KG1 (cell line): ENCODE measurements around the gene TSC1.
A peak's percentile ranks its signal among the peaks of the same experiment; 100 is the strongest.
"Not testable (repeated sequence)": the region's sequence is repeated elsewhere in the genome, so short reads cannot be mapped to it uniquely, and the experiment has no call there.

Experiments
- DNase-seq: peaks from one replicate; lab custom pipeline; 2025; lab: John Stamatoyannopoulos, UW

The TSC1 gene

DNA sequence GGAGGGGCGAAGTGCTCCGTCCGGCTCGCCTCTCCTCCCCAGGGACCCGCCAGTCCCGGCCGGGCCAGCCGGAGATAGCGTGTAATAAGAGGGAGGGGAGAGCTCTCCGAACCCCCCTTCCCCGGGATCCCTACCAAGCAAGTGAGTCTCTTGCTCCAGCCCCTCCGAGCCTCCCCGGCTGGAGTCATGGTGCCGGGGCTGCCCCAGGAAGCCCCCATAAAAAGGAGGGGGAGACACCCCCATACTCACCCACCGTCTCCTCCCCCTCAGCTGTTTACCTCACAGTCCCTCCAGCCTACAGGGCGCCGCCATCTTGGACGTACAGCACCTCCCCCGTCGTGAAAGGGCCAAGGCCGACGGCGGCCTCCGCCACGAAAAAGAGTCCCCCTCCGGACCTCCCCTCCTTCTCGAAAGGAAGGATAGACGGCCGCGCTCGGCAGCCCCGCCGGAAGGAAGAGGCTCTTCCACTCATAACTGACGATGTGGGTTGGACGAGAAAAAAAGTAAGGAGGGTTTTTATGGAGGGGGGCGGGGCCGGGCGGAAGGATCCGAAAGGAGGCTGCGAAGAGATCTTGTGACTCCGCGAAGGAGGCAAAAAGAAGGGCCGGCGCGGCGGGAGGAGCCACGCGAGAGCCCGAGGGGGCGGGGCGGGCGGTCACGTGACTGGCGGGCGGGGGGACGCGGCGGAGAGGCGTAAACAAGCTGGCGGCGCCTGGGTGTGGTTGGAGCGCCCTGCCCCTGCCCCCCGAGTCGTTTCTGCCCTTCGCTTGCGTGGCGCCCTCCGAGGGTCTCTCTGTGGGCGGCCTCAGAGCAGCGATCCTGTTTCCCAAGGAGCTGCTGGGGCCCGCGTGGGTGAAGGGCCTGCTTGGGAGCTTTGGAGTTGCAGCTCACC is at the start of gene TSC1:
Gene TSC1 (minus strand): TSS at position 323 of the 892 bp plus-strand sequence. CDS start 15,744 bp downstream, outside the sequence.
- peak; percentile 93 for DNase-seq

DNA sequence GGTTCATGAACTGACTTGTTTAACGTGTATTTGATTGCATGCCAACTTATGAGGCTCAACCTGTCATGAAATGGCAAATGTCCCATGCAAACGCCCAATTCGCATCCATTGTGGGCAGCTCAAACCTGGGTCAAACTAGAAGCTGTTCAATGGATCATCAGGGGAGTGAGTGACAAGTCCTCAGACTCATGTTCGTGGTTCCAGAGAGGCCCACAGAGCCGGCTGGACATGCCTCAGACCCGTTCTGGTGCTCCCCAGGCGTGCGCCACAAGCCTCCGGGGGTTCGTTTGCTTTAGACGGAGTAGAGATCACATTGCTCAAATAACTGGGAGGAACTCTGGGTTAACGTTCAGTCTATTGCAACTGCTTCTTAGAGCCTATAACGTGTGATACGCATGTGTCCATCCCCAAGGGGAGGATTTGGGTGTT is 49.1 kb upstream of the TSC1 start:
- no peak for DNase-seq

DNA sequence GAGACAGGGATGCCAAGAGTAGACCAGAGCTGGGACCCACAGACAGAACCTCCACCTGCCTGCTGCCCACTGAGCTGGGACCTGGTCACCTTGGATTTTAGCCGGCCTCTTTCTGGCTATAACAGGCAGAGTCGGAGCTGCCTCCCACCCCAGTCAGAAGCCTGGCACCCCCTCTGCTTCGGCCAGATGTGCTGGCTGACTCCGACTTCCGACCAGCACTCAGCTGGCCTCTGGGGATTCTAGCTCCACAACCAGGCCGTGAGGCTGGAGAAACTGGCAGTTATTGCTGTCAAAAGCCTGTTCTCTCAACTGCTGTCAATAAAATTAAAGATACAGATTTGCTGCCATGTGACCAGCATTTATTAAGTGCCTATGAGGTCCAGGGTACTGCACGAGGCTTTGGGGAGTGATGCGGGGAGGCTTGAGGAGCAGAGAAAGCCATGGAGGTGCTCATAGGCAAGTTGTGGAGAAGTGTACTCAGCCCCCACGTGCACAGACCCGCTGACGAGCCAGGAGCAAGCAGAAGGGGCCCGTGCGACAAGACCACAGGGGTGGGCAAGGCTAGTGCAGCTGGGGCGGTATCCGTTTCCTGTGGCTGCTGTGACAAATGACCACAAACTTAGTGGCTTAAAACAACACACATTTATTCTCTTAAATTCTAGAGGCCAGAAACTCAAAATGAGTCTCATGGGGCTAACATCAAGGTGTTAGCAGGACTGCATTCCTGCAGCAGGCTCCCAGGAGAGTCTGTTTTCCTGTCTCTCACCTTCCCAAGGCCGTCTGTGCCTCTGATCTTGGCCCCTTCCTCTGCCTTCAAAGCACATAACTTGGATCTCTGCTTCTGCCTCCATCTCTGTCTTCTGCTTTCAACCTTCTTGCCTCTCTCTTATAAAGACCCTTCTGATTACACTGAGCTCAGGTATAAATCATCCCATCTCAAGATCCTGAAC is 47.2 kb upstream of the TSC1 start:
- no peak for DNase-seq

DNA sequence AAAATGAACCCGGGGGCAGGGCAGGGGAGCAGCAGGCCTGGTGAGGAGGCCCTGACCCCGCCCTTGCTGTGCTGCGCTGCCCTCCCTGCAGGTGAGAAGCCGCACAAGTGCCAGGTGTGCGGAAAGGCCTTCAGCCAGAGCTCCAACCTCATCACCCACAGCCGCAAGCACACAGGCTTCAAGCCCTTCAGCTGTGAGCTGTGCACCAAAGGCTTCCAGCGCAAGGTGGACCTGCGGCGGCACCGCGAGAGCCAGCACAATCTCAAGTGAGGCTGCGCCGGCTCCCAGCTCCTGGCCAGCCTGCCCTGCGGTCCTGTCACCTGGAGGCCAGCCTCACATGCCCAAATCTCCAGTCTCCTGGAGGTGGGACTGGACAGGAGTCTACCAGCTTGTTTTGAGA is 46.4 kb upstream of the TSC1 start:
- no peak for DNase-seq

DNA sequence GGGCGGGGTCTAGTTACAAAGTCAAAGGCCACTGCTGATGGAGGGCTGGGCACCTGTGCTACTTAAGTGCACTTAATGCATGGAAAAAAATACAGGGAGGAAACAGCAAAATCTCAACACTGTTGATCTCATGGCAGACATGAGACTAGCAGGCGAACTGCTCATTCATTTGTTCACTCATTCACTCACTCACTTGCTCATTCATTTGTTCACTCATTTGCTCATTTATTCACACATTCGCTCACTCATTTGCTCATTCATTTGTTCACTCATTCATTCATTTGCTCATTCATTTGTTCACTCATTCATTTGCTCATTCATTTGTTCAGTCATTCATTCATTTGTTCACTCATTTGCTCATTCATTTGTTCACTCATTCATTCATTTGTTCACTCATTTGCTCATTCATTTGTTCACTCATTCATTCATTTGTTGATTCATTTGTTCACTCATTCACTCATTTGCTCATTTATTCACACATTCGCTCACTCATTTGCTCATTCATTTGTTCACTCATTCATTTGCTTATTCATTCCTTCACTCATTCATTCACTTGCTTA is 45.7 kb upstream of the TSC1 start:
- DNase-seq, result not testable (repeated sequence)

DNA sequence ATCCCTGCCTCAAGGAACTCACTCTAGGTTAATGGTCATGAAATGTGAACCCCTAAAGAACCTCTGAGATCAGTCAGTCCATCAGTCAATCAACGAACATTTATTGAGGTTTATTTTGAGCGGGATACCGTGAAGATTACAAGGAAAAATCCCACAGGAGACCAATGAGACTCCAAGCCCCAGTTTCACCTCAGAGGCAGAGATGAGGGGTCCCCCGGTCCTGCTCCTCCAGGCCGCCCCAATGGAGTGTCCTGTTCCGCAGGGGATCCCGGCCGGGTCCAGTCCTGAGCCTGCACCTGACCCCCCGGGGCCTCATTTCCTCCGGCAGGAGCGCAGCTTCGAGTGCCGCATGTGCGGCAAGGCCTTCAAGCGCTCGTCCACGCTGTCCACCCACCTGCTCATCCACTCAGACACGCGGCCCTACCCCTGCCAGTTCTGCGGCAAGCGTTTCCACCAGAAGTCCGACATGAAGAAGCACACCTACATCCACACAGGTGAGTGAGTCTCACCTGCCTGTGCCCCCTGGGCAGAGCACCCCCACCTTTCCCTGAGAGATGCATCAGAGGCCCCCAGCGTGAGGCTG is 45.1 kb upstream of the TSC1 start:
- DNase-seq, result no peak

DNA sequence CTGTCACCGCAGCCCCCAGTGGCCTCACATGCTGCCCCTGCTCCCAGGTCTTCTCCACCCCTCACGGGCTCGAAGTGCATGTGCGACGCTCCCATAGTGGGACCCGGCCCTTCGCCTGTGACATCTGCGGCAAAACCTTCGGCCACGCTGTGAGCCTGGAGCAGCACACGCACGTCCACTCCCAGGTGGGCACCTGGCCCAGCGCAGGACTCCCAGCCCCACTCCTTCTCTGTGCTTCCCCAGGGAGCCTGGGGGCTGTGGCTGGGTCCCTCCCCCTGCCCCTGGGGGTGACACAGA is 44.5 kb upstream of the TSC1 start:
- DNase-seq, result no peak

DNA sequence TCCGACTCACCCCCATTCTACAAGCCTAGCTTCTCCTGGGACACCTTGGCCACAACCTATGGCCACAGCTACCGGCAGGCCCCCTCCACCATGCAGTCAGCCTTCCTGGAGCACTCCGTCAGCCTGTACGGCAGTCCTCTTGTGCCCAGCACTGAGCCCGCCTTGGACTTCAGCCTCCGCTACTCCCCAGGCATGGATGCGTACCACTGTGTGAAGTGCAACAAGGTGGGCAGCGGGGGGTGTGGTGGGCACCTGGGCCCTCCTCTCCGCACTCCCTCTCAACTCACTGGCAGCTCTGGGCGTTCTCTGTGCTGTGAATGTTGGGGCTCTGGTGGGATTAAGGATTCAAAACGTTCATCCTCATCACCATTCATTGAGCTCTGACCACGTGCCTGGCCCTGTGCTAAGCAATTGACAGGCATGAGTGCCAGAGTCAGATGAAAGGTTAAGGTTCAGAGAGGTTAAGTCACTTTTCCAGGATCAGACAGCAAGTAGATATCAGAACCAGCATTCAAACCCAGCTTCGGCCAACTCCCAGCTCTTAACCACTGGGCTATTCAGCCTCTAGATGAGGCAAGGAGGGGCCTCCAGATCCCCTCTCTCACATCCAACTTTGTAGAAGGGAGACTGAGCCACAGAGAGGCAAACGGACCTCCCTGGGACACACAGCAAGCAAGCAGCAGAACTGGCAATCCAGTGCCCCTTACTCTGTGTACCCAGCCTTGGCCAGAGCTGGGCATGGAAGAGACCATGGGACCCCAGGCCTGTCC is 44.0 kb upstream of the TSC1 start:
- no peak for DNase-seq

DNA sequence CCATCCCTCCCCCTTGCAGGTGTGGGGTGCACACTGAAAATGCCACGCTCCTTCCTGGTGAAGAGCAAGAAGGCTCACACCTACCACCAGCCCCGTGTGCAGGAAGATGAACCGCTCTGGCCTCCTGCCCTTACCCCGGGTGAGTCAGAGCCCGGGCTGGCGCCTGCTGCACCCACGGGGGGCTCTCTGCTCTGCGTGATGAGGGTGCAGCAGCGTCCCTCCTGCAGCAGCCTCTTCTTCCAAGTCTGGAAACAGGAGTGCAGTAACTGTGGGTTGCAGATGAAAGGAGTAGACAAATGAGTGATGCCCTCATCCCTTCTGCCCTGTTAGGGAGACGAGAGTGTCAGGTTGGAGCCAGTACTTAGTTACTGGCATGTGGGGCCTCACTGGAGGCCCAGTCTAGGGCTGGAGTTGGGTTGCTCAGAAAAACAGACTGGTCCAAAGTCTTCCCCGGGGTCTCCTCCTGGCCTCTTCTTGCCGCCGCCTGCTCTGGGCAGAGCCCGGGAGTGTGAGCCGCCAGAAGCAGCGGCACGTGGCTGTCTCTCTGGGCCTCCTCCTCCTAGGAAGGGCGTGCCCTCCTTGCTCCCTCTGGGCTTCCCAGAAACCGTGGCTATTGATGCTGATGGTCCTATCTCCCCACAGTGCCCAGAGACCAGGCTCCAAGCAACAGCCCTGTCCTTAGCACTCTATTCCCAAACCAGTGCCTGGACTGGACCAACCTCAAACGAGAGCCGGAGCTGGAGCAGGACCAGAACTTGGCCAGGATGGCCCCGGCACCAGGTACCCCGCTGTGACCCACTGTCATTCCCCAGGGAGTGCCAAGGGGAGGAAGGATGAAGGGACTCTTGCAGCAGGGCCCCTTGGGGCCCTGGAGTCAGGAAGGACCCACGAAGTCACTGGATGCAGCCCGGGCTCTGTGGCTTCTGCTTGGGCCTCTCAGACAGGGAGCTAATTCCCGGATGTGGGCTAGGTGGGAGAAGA is 42.5 kb upstream of the TSC1 start:
- no peak for DNase-seq

DNA sequence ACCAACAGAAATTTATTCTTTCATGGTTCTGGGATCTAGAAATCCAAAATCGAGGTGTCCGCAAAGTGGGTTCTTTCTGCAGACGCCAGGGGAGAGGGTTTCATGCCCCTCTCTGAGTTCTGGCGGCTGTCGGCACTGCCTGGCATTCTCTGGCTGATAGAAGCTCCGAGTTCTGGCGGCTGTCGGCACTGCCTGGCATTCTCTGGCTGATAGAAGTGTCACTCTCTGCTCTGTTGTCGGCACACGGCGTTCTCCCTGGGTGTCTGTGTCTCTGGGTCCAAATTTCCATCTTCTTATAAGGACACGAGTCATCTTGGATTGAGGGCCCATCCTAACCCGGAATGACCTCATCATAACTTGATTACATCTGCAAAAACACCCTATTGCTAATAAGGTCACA is 41.7 kb upstream of the TSC1 start:
- DNase-seq, result no peak

DNA sequence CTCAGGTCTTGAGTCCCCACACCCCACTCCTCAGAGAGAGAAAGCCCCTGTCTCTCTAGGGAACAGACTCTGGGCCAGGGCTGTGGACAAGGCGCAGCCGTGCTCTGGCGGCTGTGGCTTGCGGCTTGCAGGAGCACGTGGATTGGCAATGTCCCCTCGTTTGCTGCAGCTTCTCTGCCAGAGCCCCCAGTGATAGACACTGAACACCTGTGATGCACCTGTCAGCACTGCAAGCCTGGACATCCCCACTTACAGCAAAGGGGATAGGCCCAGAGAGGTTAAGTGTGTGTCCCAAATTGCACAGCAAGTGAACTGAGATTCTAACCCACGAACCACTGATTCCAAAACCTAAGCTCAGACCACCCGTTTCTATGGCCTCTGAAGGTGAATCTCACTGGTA is 41.1 kb upstream of the TSC1 start:
- no peak for DNase-seq

DNA sequence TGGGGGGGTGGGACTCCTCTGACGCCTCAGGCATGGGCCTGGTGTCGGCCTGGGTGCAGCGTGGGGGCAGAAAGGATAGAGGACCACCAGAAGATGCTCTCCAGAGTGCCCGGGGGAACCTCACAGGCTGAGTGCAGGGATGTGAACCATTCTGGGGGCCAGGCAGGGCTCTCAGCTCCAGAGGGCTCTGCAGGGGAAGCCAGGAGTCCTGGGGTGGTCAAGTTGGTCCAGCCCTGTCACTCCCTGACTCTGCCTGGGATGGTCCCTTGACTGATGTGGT is 40.6 kb upstream of the TSC1 start:
- DNase-seq, result no peak

DNA sequence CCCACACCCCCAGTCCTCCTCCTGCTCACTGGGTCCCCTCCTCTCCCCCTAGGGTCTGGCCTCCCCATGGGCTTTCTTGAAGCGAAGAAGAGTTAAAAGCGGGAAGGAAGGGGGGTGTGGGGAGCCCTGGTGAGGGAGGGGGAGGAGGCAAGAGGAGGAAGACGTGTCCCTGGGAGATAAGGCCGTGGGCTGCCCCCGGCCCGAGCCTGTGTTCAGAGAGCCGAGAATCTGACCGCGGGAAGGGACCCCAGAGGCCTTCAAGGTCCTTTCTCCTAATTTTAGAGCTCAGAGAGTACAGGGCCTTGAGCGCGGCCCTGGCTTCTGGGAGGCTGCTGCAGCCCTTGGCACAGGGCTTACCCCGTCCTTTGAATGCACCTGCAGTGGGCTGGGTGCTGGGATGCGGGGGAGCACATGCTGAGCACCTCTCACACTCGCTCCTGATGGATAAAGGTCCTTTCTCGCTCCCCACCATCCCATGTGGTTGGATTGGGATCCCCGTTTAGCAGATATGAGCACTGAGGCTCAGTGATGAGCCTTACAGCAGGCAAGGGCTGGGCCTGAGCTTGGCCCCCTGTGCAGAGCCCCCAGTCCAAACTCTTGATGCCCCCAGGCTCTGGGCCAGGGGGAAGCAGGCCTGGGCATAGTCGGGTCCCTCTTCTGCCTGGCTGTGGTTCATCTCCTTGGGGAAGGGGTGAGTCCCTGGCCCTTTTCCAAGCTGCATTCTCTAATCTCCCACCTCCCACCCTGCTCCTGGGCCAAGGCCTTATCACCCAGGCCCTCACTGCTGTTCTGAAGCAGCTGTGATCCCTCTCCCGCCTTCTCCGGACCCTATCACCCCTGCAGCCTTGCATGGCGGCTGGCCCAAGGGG is 40.0 kb upstream of the TSC1 start:
- peak; percentile 54 for DNase-seq

DNA sequence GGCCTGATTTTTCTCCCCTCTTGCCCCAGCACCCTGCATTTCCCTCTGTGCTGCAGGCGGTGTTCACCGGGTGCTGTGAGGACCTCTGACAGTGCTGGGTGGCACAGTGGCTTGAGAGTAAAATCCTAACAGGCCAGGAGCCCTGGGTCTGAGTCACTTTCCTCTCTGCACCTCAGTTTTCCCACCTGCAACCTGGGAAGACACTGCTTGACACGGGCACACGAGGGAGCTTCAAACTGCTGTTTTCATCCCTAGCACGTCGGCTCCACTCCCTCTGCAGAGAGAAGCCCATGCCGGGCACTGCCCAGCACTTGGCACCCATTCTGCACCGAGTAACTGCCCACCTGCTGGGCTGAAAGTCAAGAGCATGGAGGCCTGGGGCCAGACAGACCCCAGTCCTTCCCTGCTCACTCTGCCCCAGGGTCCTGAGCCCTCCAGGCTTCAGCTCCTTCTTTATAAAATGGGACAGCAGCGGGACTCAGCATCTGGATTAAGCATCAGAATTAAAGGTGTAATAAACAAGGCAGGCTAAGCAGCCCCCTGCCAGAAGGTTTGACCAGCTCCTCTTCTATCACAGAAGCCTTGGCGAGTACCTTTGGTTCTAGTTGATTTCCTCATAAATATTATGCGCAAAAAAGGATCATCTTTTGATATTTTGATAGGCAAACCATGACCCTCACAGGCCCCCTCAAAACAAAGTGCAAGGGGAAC is 39.2 kb upstream of the TSC1 start:
- DNase-seq, result no peak

DNA sequence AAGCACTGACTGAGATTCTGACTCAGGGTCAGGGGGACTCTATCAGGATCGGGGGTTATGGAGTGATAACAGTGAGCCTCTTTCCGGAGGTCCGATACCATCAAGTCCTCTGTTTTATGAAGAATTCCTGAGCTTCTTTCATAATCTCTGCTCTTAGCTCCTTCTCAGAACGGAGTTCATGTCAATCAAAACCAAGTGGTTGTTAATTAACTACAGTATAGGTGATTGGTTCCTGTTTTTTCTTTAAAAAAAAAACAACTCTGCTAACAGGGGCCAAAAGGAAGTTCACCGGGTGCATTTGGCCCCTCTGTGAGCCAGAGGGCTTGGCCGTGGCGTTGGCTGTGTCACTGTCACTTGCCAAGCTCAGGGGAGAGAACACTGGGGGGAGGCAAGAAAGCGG is 38.0 kb upstream of the TSC1 start:
- DNase-seq, result no peak

DNA sequence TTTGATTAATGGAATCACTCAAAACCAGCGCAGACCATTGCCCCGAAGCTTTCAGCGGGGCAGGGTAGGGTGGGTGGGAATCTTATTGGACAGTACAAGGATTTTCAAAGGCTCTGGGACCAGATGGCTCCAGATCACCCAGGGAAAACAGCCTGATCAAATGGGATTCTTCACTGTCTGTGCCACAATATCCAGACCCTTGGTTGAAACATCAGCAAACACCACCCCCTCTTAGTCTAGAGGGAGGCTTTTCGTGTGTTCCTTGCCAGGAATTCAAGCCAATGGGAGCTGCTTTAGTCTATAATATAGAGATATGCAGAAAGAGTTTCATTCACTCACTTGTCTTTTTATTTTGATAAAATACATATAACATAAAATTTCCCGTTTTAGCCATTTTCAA is 35.7 kb upstream of the TSC1 start:
- no peak for DNase-seq

DNA sequence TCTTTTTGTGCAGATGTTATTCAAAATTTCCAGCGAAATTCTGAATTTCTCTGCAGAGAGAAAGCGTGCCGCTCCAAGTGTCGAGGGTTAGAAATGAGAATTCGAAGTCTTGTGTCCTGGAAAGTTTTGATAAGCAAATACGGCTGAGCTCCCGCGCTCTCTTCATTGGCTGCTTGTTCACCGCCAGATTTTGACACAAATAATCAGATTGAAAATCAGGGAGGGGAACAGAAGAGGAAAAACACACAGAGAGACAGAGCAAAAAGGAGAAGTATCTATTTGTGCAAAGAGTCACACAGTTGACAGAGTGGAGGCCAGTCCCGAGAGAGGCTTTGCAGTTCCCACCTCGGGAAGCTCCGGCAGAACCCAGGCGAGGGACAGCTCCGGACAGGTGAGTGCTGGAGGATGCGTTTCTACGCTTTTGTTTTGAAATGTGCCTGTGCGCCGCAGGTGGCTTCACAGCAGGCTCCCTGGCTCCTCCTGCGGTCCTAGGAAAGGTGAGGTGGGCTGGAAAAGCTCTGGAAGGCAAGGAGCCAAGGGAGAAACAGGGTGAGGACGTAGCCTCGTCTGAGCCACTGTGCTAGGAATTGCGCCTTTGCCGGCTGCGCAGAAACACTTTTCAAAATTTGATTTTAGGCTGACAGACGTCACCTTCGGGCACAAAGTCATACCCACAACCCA is 34.2 kb upstream of the TSC1 start, which contains the start of gene GFI1B:
Gene GFI1B (plus strand): TSS at position 244 of the 681 bp plus-strand sequence. CDS start 7,985 bp downstream, outside the sequence.
- DNase-seq, result no peak

DNA sequence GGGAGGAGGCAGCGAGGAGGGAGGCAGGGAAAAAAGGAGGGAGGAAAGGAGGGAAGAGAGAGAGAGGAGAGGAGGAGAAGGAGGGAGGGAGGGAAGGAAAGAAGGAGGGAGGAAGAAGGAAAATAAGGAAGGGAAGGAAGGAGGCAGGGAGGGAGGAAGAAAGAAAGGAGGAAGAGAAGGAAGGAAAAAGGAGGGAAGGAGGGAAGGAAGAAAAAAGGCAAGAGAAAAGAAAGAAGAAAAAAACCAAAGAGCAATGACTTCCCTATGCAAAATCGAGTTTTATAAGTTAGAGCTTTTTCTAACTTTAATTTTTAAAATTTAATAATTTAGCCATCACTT is 33.7 kb upstream of the TSC1 start:
- no peak for DNase-seq
